SK-N-SH (cell line): ENCODE measurements around the gene NOTCH1.

Experiments
- CTCF ChIP-seq: fragments of 200-600 bp; sonication (generic); IDR thresholded peaks from 2 replicates; pipeline ENCODE4 v1.6.1; 2017; ENCODE audit warnings: antibody characterized with exemption, mild to moderate bottlenecking, moderate library complexity
- EP300 ChIP-seq, 2 experiments: IDR thresholded peaks; 2 replicates each; pipeline versions ENCODE4 v1.4.0 to v1.6.1; 2012; ENCODE audit warnings: borderline replicate concordance in 1 of 2, low read depth in 1 of 2, low read length in 1 of 2
- NFIC ChIP-seq: IDR thresholded peaks from 2 replicates; pipeline ENCODE4 v1.4.0; 2012; ENCODE audit warnings: borderline replicate concordance
- POLR2AphosphoS5 ChIP-seq: IDR thresholded peaks from 2 replicates; pipeline ENCODE4 v1.6.1; 2012; ENCODE audit warnings: low read depth, low read length
- SMC3 ChIP-seq: IDR thresholded peaks from 2 replicates; pipeline ENCODE4 v1.6.1; 2012; ENCODE audit warnings: low read depth, low read length, improper control_type of control experiment
- TAF1 ChIP-seq: IDR thresholded peaks from 2 replicates; pipeline ENCODE4 v1.6.1; 2012; ENCODE audit warnings: low read depth, mild to moderate bottlenecking, low read length, moderate library complexity, borderline replicate concordance
- TEAD4 ChIP-seq: IDR thresholded peaks from 2 replicates; pipeline ENCODE4 v1.4.0; 2012; ENCODE audit warnings: mild to moderate bottlenecking, borderline replicate concordance; ENCODE audit not compliant: insufficient read depth
- USF2 ChIP-seq: fragments of 150-350 bp; IDR thresholded peaks from 2 replicates; pipeline ENCODE4 v1.6.1; 2017; ENCODE audit warnings: antibody characterized with exemption, low read length, low read depth, borderline replicate concordance

GRCh38 chr9:136476369-136477150 is 69.3 kb downstream of the NOTCH1 start:
- no peak for TF ChIP-seq POLR2AphosphoS5
- TF ChIP-seq CTCF = no peak
- no peak for TF ChIP-seq USF2
- no peak for TF ChIP-seq EP300 (IDR thresholded peaks at IDR 0.05; ENCODE audit: borderline replicate concordance in 1 of 2, low read depth in 1 of 2, low read length in 1 of 2)
- TF ChIP-seq NFIC = no peak
- no peak for TF ChIP-seq TEAD4
- no peak for TF ChIP-seq TAF1
- no peak for TF ChIP-seq SMC3
